Activated CD4-positive, alpha-beta T cell treated with anti-CD3 and anti-CD28 coated beads for 36 hours (primary cell): Measurements from ENCODE around the gene MED15. TPM values are rescaled to one million over a fixed set of nuclear protein-coding genes. Genes with fewer than 3 reads are reported as not detected.
"Not testable (repeated sequence)": the region's sequence is repeated elsewhere in the genome, so short reads cannot be mapped to it uniquely, and the experiment has no call there.

Experiments used
- ATAC-seq: fragments of 200-7000 bp; cut with Tn5 transposase; one replicate; pipeline ENCODE4 v1.10.0; 2021; ENCODE audit warnings: mild to moderate bottlenecking, moderate library complexity
- CTCF ChIA-PET: fragments of 350-600 bp; sonication (Branson Sonifier 250); formaldehyde crosslinking; loops from one replicate; lab custom pipeline; 2021; ENCODE audit warnings: antibody characterized with exemption; lab: Charles Lee
- POLR2A ChIA-PET: fragments of 350-600 bp; sonication (Branson Sonifier 250); formaldehyde crosslinking; loops from one replicate; lab custom pipeline; 2021; ENCODE audit warnings: antibody characterized with exemption, inconsistent platforms; lab: Charles Lee
- DNase-seq: peaks from one replicate; pipeline ENCODE4 v3.0.0-alpha.2; 2020
- H3K27ac Mint-ChIP-seq: one replicate; pipeline ENCODE4 v1.8.0; 2021; ENCODE audit warnings: mixed read lengths
- H3K27me3 Mint-ChIP-seq: one replicate; pipeline ENCODE4 v1.8.0; 2021; ENCODE audit warnings: mixed read lengths
- H3K36me3 Mint-ChIP-seq: one replicate; pipeline ENCODE4 v1.8.0; 2021; ENCODE audit warnings: low read depth, mixed read lengths
- H3K4me1 Mint-ChIP-seq: one replicate; pipeline ENCODE4 v1.8.0; 2021; ENCODE audit warnings: mixed read lengths
- H3K4me3 Mint-ChIP-seq: one replicate; pipeline ENCODE4 v1.8.0; 2021; ENCODE audit warnings: mild to moderate bottlenecking, moderate library complexity, mixed read lengths
- H3K9me3 Mint-ChIP-seq: one replicate; pipeline ENCODE4 v1.8.0; 2021; ENCODE audit warnings: low read depth, mixed read lengths
- intact Hi-C, 2 experiments: fragments of 100-400 bp; cut with DNase I in 1 of 2; cut with micrococcal nuclease in 1 of 2; formaldehyde crosslinking; loops; one replicate each; pipeline versions ENCODE4 v1.14.2 to v1.15.1; 2022 to 2024; cut with DNase I, micrococcal nuclease
- total RNA-seq, 2 experiments: library from RNA; stranded (reverse); gene quantifications; one replicate each; pipeline ENCODE4 v1.2.3, GENCODE V29; 2021

MED15 gene
- total RNA-seq, 2 experiments from 2014 or later: 84.4 to 107 TPM

- CTCF ChIA-PET: no interaction called here
- no peaks in the 10 kb centered on the region for H3K36me3 Mint-ChIP-seq
These were observed 111.9 kb downstream of the MED15 start for GRCh38 chr22:20619045-20619892.

GRCh38 chr22:20619893-20620194, 112.4 kb downstream of the MED15 start:
- intact Hi-C loops, H3K4me3 Mint-ChIP-seq, POLR2A ChIA-PET, CTCF ChIA-PET, H3K27ac Mint-ChIP-seq, H3K27me3 Mint-ChIP-seq, ATAC-seq, DNase-seq, H3K36me3 Mint-ChIP-seq, H3K9me3 Mint-ChIP-seq: not testable (repeated sequence)
- peaks cover 11% of the 10 kb centered on the region for H3K4me1 Mint-ChIP-seq

More at GRCh38 chr22:20619045-20619892, 111.9 kb downstream of the MED15 start:
- POLR2A ChIA-PET: no interaction called here
- Mint-ChIP-seq H3K27me3 (no peaks in the 10 kb centered on the region), H3K4me1 (peaks cover 5% of the 10 kb centered on the region), H3K9me3 (no peaks in the 10 kb centered on the region), H3K4me3 (no peak overlapping the region), H3K27ac (no peak overlapping the region)
- no peak for DNase-seq
- intact Hi-C loops: no loop called here
- no peak for ATAC-seq

GRCh38 chr22:20621162-20621561, 113.8 kb downstream of the MED15 start:
- Mint-ChIP-seq H3K9me3 (no peaks in the 10 kb centered on the region), H3K27ac (no peak overlapping the region), H3K36me3 (no peaks in the 10 kb centered on the region), H3K4me1 (peaks cover 20% of the 10 kb centered on the region), H3K27me3 (no peaks in the 10 kb centered on the region), H3K4me3 (no peak overlapping the region)
- intact Hi-C loops: no loop called here
- ChIA-PET POLR2A (no interaction called here), CTCF (no interaction called here)
- ATAC-seq (no peak), DNase-seq (no peak)

- Mint-ChIP-seq H3K4me3 (no peak overlapping the region), H3K27ac (no peak overlapping the region), H3K36me3 (no peaks in the 10 kb centered on the region), H3K9me3 (no peaks in the 10 kb centered on the region), H3K27me3 (no peaks in the 10 kb centered on the region), H3K4me1 (peaks cover 20% of the 10 kb centered on the region)
- DNase-seq (no peak), ATAC-seq (no peak)
- intact Hi-C loops: no loop called here
- POLR2A ChIA-PET: interaction anchor here (0.7 kb wide), 1 partner anchor 20 kb away, joined by 4 read pairs; no protein-coding TSS in a partner anchor
- CTCF ChIA-PET: interaction anchor here (0.9 kb wide), 1 partner anchor 24 kb away, joined by 3 read pairs; no protein-coding TSS in a partner anchor
These were observed 115.4 kb downstream of the MED15 start for GRCh38 chr22:20622650-20623339.

- CTCF ChIA-PET: interaction anchor here (0.6 to 1.1 kb wide), 3 partner anchors 13 to 76 kb away, joined by 3 to 5 read pairs (median 4); no protein-coding TSS in a partner anchor
- Mint-ChIP-seq H3K27me3 (no peaks in the 10 kb centered on the region), H3K27ac (no peak overlapping the region), H3K4me3 (no peak overlapping the region), H3K4me1 (peaks cover 20% of the 10 kb centered on the region), H3K9me3 (no peaks in the 10 kb centered on the region), H3K36me3 (no peaks in the 10 kb centered on the region)
- peak; percentile 93 for ATAC-seq
- intact Hi-C loops: loop anchor here (1.0 to 2.0 kb wide), 2 partner anchors 73 to 79 kb away; no protein-coding TSS in a partner anchor
- peak; percentile 81 for DNase-seq
- POLR2A ChIA-PET: no interaction called here
These were observed 116.8 kb downstream of the MED15 start for GRCh38 chr22:20624161-20624616.

- ATAC-seq (no peak), DNase-seq (no peak)
- intact Hi-C loops: loop anchor here in 1 of 2 experiments (2.0 kb wide), 1 partner anchor 78 kb away; no protein-coding TSS in a partner anchor
- Mint-ChIP-seq H3K27ac (no peak overlapping the region), H3K9me3 (no peaks in the 10 kb centered on the region), H3K4me3 (no peak overlapping the region), H3K27me3 (no peaks in the 10 kb centered on the region), H3K4me1 (peaks cover 20% of the 10 kb centered on the region), H3K36me3 (no peaks in the 10 kb centered on the region)
- CTCF ChIA-PET: no interaction called here
- POLR2A ChIA-PET: no interaction called here
These were observed 117.9 kb downstream of the MED15 start for GRCh38 chr22:20625270-20625669.

GRCh38 chr22:20626811-20627210, 119.4 kb downstream of the MED15 start:
- H3K27ac Mint-ChIP-seq: no peak overlapping the region
- H3K4me3 Mint-ChIP-seq: no peak overlapping the region
- H3K36me3 Mint-ChIP-seq: no peaks in the 10 kb centered on the region
- intact Hi-C loops: no loop called here
- peaks cover 20% of the 10 kb centered on the region for H3K4me1 Mint-ChIP-seq
- ATAC-seq: no peak
- no peaks in the 10 kb centered on the region for H3K9me3 Mint-ChIP-seq
- POLR2A ChIA-PET: interaction anchor here (0.5 to 0.6 kb wide), 2 partner anchors 115 to 178 kb away, joined by 3 to 5 read pairs; no protein-coding TSS in a partner anchor
- no peaks in the 10 kb centered on the region for H3K27me3 Mint-ChIP-seq
- CTCF ChIA-PET: interaction anchor here (0.6 to 1.1 kb wide), 2 partner anchors 20 to 119 kb away, joined by 3 read pairs; no protein-coding TSS in a partner anchor
- DNase-seq: no peak

GRCh38 chr22:20627432-20627831, 120.0 kb downstream of the MED15 start:
- H3K27ac Mint-ChIP-seq: no peak overlapping the region
- CTCF ChIA-PET: no interaction called here
- DNase-seq (no peak), ATAC-seq (no peak)
- H3K9me3 Mint-ChIP-seq: no peaks in the 10 kb centered on the region
- intact Hi-C loops: no loop called here
- H3K27me3 Mint-ChIP-seq: no peaks in the 10 kb centered on the region
- no peak overlapping the region for H3K4me3 Mint-ChIP-seq
- POLR2A ChIA-PET: interaction anchor here (0.6 kb wide), 1 partner anchor 116 kb away, joined by 5 read pairs; no protein-coding TSS in a partner anchor
- peaks cover 20% of the 10 kb centered on the region for H3K4me1 Mint-ChIP-seq
- H3K36me3 Mint-ChIP-seq: no peaks in the 10 kb centered on the region

- DNase-seq (no peak), ATAC-seq (no peak)
- H3K4me3 Mint-ChIP-seq: no peak overlapping the region
- H3K27ac Mint-ChIP-seq: no peak overlapping the region
- no peaks in the 10 kb centered on the region for H3K27me3 Mint-ChIP-seq
- intact Hi-C loops: no loop called here
- H3K9me3 Mint-ChIP-seq: no peaks in the 10 kb centered on the region
- CTCF ChIA-PET: interaction anchor here (1.1 kb wide), 1 partner anchor 57 kb away, joined by 4 read pairs; no protein-coding TSS in a partner anchor
- H3K4me1 Mint-ChIP-seq: peaks cover 20% of the 10 kb centered on the region
- POLR2A ChIA-PET: no interaction called here
- H3K36me3 Mint-ChIP-seq: no peaks in the 10 kb centered on the region
These were observed 120.9 kb downstream of the MED15 start for GRCh38 chr22:20628081-20628939.

- Mint-ChIP-seq H3K4me3 (no peak overlapping the region), H3K4me1 (peaks cover 13% of the 10 kb centered on the region), H3K36me3 (no peaks in the 10 kb centered on the region), H3K27ac (no peak overlapping the region), H3K27me3 (no peaks in the 10 kb centered on the region), H3K9me3 (no peaks in the 10 kb centered on the region)
- ChIA-PET CTCF (interaction anchor here (1.1 kb wide), 1 partner anchor 58 kb away, joined by 4 read pairs; no protein-coding TSS in a partner anchor), POLR2A (no interaction called here)
- ATAC-seq (no peak), DNase-seq (no peak)
- intact Hi-C loops: no loop called here
These were observed 122.0 kb downstream of the MED15 start for GRCh38 chr22:20629401-20629800.
